Measurements from ENCODE around the gene POLR2E.
"Not testable (repeated sequence)": the region's sequence is repeated elsewhere in the genome, so short reads cannot be mapped to it uniquely, and the experiment has no call there.

Gene POLR2E

DNA sequence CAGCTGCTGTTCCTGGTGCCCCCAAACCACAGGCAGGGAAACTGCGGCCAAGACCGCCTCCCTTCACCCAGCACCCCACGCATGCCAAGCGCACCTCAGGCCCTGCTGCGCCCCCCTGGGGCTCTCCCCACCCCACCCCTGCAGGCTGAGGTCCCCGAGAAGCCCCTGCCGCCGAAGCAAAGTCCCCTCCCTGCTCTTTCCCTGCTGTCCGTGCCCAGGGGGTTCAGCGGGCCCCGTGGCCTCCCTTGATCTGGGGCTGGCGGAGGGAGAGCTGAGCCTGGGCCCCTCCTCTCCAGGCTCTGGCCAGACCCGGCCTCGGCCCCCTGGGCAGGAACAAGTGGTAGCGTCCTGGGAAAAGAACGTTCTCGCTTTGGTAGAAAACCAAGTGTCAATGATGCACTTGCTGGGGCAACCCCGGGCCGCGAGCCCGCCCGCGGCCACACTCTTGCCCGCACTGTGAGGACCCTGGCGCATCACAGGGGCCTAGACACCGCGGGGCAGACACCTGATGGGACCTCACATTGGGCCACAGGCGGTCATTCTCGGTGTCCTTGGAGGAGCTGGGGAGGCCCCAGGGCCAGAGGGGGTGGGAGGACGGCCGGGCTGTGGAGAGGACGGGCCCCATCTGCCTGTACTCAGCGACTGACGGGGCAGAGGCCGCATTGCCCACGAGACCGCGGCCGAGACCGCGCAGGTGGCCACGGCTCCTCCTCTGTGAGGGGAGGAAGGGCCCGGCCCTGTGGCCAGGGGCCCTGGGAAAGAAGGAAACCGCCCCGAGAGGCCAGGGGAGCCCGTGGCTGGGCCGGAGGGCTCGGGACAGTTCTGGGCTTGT is 37.6 kb upstream of the POLR2E start:
- TF ChIP-seq, protein P1, sequence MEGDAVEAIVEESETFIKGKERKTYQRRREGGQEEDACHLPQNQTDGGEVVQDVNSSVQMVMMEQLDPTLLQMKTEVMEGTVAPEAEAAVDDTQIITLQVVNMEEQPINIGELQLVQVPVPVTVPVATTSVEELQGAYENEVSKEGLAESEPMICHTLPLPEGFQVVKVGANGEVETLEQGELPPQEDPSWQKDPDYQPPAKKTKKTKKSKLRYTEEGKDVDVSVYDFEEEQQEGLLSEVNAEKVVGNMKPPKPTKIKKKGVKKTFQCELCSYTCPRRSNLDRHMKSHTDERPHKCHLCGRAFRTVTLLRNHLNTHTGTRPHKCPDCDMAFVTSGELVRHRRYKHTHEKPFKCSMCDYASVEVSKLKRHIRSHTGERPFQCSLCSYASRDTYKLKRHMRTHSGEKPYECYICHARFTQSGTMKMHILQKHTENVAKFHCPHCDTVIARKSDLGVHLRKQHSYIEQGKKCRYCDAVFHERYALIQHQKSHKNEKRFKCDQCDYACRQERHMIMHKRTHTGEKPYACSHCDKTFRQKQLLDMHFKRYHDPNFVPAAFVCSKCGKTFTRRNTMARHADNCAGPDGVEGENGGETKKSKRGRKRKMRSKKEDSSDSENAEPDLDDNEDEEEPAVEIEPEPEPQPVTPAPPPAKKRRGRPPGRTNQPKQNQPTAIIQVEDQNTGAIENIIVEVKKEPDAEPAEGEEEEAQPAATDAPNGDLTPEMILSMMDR (IDR thresholded peaks at IDR 0.05; ENCODE audit: insufficient read depth, low read depth, low read length, missing control alignments) = no peak
- peak overlapping the region; percentile 50 for H3K4me3 ChIP-seq (ENCODE audit: low read length)
- no peak for DNase-seq (ENCODE audit: low read depth)

GRCh38 chr19:1131718-1132551 is 36.8 kb upstream of the POLR2E start:
- peak overlapping the region; percentile 50 for H3K4me3 ChIP-seq (ENCODE audit: low read length)
- peak; percentile 96 for DNase-seq (ENCODE audit: low read depth)
- TF ChIP-seq, protein P1 (IDR thresholded peaks at IDR 0.05; ENCODE audit: insufficient read depth, low read depth, low read length, missing control alignments) = no peak

DNA sequence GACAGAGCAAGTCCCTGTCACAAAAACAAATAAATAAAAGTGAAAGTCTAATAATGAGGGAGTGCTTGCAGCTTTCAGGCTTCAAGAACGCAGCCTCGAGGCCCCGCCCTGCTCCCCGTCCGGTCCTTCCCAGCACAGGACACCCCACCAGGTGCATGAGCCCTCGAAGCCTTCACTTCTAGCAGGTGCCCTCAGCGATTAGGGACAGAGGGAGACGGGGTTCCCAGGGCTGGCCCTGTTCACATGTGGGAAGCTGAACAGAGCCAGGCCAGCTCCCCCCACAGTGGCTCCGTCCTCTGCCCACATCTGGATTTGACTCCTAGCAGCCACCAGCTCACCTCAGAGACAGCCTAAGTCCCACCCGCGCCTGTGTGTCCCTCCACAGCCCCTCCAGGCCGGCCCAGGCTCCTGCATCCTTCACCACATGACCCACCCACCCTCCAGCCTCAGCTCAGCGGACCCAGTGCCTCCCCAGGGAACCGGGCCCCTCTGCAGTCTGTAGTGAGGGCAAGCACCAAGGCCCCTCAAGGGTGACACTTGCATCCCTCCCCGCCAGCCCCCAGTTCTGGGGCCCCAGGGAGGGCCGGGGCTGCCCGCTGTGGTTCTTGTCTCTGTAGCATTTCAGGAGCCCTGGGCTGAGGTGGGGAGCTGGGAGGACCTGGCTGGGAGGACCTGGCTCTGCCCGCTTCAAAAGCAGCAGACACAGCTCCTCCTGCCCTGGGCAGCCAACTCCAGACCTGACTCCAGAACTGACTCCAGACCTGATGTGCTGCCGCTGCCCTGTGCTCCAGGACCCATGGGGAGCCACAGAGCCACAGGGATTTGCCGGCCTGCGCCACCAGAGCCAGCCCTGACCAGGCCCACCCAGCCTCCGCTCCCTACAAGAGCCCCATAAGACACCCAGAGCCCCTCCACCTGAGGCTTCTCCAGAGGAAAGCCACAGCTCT is 35.9 kb upstream of the POLR2E start:
- no peak for DNase-seq (ENCODE audit: low read depth)
- peak overlapping the region; percentile 50 for H3K4me3 ChIP-seq (ENCODE audit: low read length)
- TF ChIP-seq, protein P1 (IDR thresholded peaks at IDR 0.05; ENCODE audit: insufficient read depth, low read depth, low read length, missing control alignments) = no peak

DNA sequence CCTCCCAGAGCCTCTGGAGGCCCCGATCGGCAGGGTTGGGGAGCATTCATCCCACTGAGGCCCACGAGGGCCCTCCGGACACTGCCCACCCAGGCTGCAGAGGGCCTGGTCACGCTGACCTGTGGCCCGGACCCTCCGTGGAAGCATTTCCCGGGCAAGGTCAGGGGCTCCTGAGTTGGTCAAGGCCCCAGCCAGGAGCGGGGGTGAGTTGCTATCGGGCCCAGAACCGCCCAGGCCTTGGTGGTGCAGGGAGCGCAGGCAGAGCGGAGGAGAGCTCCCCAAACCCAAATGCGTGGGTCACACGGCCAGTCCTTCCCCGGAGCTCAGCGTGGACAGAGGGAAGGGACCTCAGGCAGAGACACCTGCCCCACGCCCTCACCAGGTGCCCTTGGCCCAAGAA is 34.4 kb upstream of the POLR2E start:
- TF ChIP-seq, protein P1 (IDR thresholded peaks at IDR 0.05; ENCODE audit: insufficient read depth, low read depth, low read length, missing control alignments) = no peak
- no peak overlapping the region for H3K4me3 ChIP-seq (ENCODE audit: low read length)
- DNase-seq (ENCODE audit: low read depth) = no peak

DNA sequence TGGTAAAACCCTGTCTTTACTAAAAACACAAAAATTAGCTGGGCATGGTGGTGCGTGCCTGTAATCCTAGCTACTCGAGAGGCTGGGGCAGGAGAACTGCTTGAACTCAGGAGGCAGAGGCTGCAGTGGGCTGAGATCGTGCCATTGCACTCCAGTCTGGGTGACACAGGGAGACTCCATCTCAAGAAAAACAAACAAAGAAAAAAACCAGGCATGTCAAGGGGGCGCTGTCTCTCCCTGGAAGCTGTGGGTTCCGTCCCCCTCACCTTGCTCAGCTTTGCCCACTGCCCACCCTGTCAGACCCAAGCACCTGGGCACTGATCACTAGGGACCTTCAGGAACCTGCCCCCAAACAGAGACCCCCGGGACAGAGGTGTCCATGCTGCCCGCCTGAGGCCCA is 33.9 kb upstream of the POLR2E start:
- H3K4me3 ChIP-seq (ENCODE audit: low read length); DNase-seq (ENCODE audit: low read depth): not testable (repeated sequence)

DNA sequence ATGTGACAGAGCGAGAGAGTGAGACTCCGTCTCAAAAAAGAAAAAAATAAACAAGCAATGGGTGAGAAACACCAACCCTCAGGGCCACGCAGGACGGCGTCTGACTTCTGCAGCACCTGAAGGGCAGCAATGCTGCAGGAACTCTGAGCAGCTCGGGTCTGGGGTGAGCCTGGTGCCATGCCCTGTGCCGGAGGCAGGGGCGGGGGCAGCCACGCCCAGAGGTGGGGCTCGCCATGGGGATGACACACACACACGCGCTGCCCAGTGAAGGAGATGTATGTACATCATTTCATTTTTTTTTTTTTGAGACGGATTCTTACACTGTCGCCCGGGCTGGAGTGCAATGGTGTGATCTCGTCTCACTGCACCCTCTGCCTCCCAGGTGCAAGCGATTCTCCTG is 32.9 kb upstream of the POLR2E start:
- TF ChIP-seq, protein P1 (IDR thresholded peaks at IDR 0.05; ENCODE audit: insufficient read depth, low read depth, low read length, missing control alignments) = no peak
- no peak overlapping the region for H3K4me3 ChIP-seq (ENCODE audit: low read length)
- peak; percentile 54 for DNase-seq (ENCODE audit: low read depth)
